ENCODE measurements around the gene DOCK11.

- no peak for TF ChIP-seq REST (IDR thresholded peaks at IDR 0.05; ENCODE audit: low read depth, low read length)
- no peak for TF ChIP-seq ZBTB33 (IDR thresholded peaks at IDR 0.05; ENCODE audit: borderline replicate concordance, low read depth)
- no peak for TF ChIP-seq EZH2phosphoT487 (IDR thresholded peaks at IDR 0.05; ENCODE audit: borderline replicate concordance, low read depth)
- no peak for TF ChIP-seq IRF3 (IDR thresholded peaks at IDR 0.05; ENCODE audit: low read depth, low read length)
- no peak for TF ChIP-seq CTCF (IDR thresholded peaks at IDR 0.05)
- no peak for TF ChIP-seq POLR2AphosphoS5 (IDR thresholded peaks at IDR 0.05; ENCODE audit: low read depth, low read length)
- TF ChIP-seq ELF1 (IDR thresholded peaks at IDR 0.05), result no peak
- TF ChIP-seq NRF1 (IDR thresholded peaks at IDR 0.05; ENCODE audit: low read depth, low read length), result no peak
Observed at GRCh38 chrX:118475903-118476302, 19.7 kb upstream of the DOCK11 start.
